Fibroblast of lung (primary cell): Measurements from ENCODE around the gene SANBR.

Source experiments
- EZH2 ChIP-seq: IDR thresholded peaks from 2 replicates; pipeline ENCODE4 v1.5.1; 2012; ENCODE audit warnings: low read length, control low read depth, mild to moderate bottlenecking; ENCODE audit errors: missing control alignments
- TF ChIP-seq, protein P1 (sequence below), 2 donors: IDR thresholded peaks in 1 of 2; conservative IDR thresholded peaks in 1 of 2; 1 replicate in 1 of 2; 2 replicates in 1 of 2; pipeline ENCODE4 v1.5.1; 2011 to 2012; ENCODE audit warnings: low read length in 2 of 2, control low read depth in 1 of 2, inconsistent platforms in 1 of 2, low read depth in 1 of 2, mild to moderate bottlenecking in 1 of 2

DNA sequence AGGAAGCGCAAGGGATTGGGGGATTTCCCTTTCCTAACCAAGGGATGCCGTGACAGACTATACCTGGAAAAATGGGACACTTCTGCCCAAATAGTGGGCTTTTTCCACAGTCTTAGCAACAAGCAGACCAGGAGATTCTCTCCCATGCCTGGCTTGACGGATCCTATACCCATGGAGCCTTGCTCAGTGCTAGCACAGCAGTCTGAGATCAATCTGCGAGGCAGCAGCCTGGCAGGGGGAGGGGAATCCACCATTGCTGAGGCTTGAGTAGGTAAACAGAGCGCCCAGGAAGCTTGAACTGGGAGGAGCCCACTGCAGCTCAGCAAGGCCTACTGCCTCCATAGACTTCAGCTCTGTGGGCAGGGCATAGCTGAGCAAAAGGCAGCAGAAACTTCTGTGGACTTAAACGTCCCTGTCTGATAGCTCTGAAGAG lies 44.4 kb upstream of the SANBR start:
- TF ChIP-seq, protein P1, sequence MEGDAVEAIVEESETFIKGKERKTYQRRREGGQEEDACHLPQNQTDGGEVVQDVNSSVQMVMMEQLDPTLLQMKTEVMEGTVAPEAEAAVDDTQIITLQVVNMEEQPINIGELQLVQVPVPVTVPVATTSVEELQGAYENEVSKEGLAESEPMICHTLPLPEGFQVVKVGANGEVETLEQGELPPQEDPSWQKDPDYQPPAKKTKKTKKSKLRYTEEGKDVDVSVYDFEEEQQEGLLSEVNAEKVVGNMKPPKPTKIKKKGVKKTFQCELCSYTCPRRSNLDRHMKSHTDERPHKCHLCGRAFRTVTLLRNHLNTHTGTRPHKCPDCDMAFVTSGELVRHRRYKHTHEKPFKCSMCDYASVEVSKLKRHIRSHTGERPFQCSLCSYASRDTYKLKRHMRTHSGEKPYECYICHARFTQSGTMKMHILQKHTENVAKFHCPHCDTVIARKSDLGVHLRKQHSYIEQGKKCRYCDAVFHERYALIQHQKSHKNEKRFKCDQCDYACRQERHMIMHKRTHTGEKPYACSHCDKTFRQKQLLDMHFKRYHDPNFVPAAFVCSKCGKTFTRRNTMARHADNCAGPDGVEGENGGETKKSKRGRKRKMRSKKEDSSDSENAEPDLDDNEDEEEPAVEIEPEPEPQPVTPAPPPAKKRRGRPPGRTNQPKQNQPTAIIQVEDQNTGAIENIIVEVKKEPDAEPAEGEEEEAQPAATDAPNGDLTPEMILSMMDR (conservative IDR thresholded peaks at IDR 0.05 in 1 of 2, IDR thresholded peaks at IDR 0.05 in 1 of 2; ENCODE audit: low read depth in 1 of 2, low read length in 2 of 2): no peak
- no peak for TF ChIP-seq EZH2
